DND-41 (cell line): ENCODE results near the gene ZNF530.

Experiments
- CTCF ChIP-seq: IDR thresholded peaks from 2 replicates; pipeline ENCODE4 v1.5.1; 2012; ENCODE audit warnings: borderline replicate concordance, low read length, moderate library complexity, mild to moderate bottlenecking; ENCODE audit not compliant: poor library complexity, severe bottlenecking; ENCODE audit errors: extremely low read depth
- EZH2 ChIP-seq: IDR thresholded peaks from 3 replicates; pipeline ENCODE4 v1.6.1; 2012; ENCODE audit warnings: borderline replicate concordance, low read depth, mild to moderate bottlenecking, moderate library complexity, low read length, inconsistent platforms; ENCODE audit not compliant: severe bottlenecking

- TF ChIP-seq EZH2 (no peak), CTCF (no peak)
Observed at GRCh38 chr19:57633832-57634131, 34.1 kb downstream of the ZNF530 start.
